CD14-positive monocyte (primary cell): ENCODE measurements around the gene MARCHF3. TPM values are rescaled to one million over a fixed set of nuclear protein-coding genes. Genes with fewer than 3 reads are reported as not detected.

Experiments
- DNase-seq, 3 donors: peaks; one replicate each; pipeline ENCODE4 v3.0.0-alpha.2; 2011 to 2022
- H2AFZ ChIP-seq: 2 replicates; pipeline ENCODE4 v1.6.0; 2012; ENCODE audit warnings: mild to moderate bottlenecking, low read depth, low read length, inconsistent platforms; ENCODE audit not compliant: insufficient read depth, poor library complexity, severe bottlenecking
- H3K27ac ChIP-seq, 2 donors: 1 replicate in 1 of 2; 2 replicates in 1 of 2; pipeline ENCODE4 v1.5.1; 2012 to 2013; ENCODE audit warnings: low read length in 2 of 2, control low read depth in 1 of 2, inconsistent platforms in 1 of 2, low read depth in 1 of 2, mild to moderate bottlenecking in 1 of 2
- H3K27me3 ChIP-seq, 2 donors: one replicate each; pipeline versions ENCODE4 v1.6.0 to v1.6.1; 2011 to 2013; ENCODE audit warnings: low read length in 2 of 2; ENCODE audit not compliant: control insufficient read depth in 2 of 2, insufficient read depth in 2 of 2
- H3K36me3 ChIP-seq, 2 donors: replicated peaks in 1 of 2; 1 replicate in 1 of 2; 2 replicates in 1 of 2; pipeline versions ENCODE4 v1.5.1 to v1.6.1; 2012 to 2013; ENCODE audit warnings: low read length in 2 of 2, control low read depth in 1 of 2, inconsistent platforms in 1 of 2, mild to moderate bottlenecking in 1 of 2; ENCODE audit not compliant: insufficient read depth in 2 of 2, control insufficient read depth in 1 of 2
- H3K4me1 ChIP-seq, 2 donors: 1 replicate in 1 of 2; 2 replicates in 1 of 2; pipeline versions ENCODE4 v1.5.1 to v1.6.1; 2012 to 2013; ENCODE audit warnings: low read length in 2 of 2, control low read depth in 1 of 2, inconsistent platforms in 1 of 2, mild to moderate bottlenecking in 1 of 2, moderate library complexity in 1 of 2; ENCODE audit not compliant: insufficient read depth in 2 of 2, control insufficient read depth in 1 of 2
- H3K4me2 ChIP-seq: replicated peaks from 2 replicates; pipeline ENCODE3; 2012; ENCODE audit warnings: low read length, moderate library complexity, mild to moderate bottlenecking; ENCODE audit not compliant: poor library complexity, severe bottlenecking; ENCODE audit errors: extremely low read depth
- H3K4me3 ChIP-seq, 3 experiments: fragments of 200-600 bp in 1 of 3; sonication (generic) in 1 of 3; replicated peaks in 1 of 3; 1 replicate in 2 of 3; 2 replicates in 1 of 3; pipeline ENCODE4 v1.5.1; 2011 to 2013; ENCODE audit warnings: low read length in 3 of 3, mild to moderate bottlenecking in 3 of 3, control low read depth in 2 of 3, low read depth in 2 of 3, inconsistent platforms in 1 of 3, moderate library complexity in 1 of 3
- H3K79me2 ChIP-seq: 2 replicates; pipeline ENCODE4 v1.6.0; 2012; ENCODE audit warnings: mild to moderate bottlenecking, control low read depth, inconsistent platforms, low read length, moderate library complexity; ENCODE audit not compliant: insufficient read depth
- H3K9ac ChIP-seq: 2 replicates; pipeline ENCODE4 v1.6.0; 2017; ENCODE audit warnings: low read length, mild to moderate bottlenecking; ENCODE audit not compliant: insufficient read depth, poor library complexity, severe bottlenecking
- H3K9me3 ChIP-seq, 2 donors: replicated peaks in 1 of 2; 1 replicate in 1 of 2; 2 replicates in 1 of 2; pipeline versions ENCODE4 v1.5.1 to v1.6.1; 2012 to 2013; ENCODE audit warnings: low read length in 2 of 2, control low read depth in 1 of 2; ENCODE audit not compliant: control insufficient read depth in 1 of 2, insufficient read depth in 1 of 2
- H4K20me1 ChIP-seq: 2 replicates; pipeline ENCODE4 v1.6.0; 2012; ENCODE audit warnings: mild to moderate bottlenecking, low read length, control low read depth, moderate library complexity; ENCODE audit not compliant: insufficient read depth
- H3K27ac Mint-ChIP-seq, 7 donors: one replicate each; pipeline ENCODE4 v1.8.0; 2020; ENCODE audit warnings: mild to moderate bottlenecking in 7 of 7, mixed read lengths in 7 of 7, moderate library complexity in 6 of 7, inconsistent platforms in 2 of 7
- H3K27me3 Mint-ChIP-seq, 3 donors: one replicate each; pipeline ENCODE4 v1.8.0; 2021 to 2022; ENCODE audit warnings: low read depth in 3 of 3, mild to moderate bottlenecking in 3 of 3, mixed read lengths in 3 of 3, moderate library complexity in 3 of 3, inconsistent platforms in 1 of 3
- H3K36me3 Mint-ChIP-seq, 2 donors: one replicate each; pipeline ENCODE4 v1.8.0; 2020; ENCODE audit warnings: mixed read lengths in 2 of 2, inconsistent platforms in 1 of 2, mild to moderate bottlenecking in 1 of 2
- H3K4me1 Mint-ChIP-seq: one replicate; pipeline ENCODE4 v1.8.0; 2020; ENCODE audit warnings: mild to moderate bottlenecking, mixed read lengths
- H3K4me3 Mint-ChIP-seq, 2 donors: one replicate each; pipeline ENCODE4 v1.8.0; 2020; ENCODE audit warnings: mild to moderate bottlenecking in 2 of 2, mixed read lengths in 2 of 2, moderate library complexity in 1 of 2
- H3K9me3 Mint-ChIP-seq, 7 donors: one replicate each; pipeline ENCODE4 v1.8.0; 2020 to 2022; ENCODE audit warnings: mixed read lengths in 7 of 7, mild to moderate bottlenecking in 6 of 7, moderate library complexity in 6 of 7, inconsistent platforms in 2 of 7
- WGBS: methylation state at CpG from one replicate; pipeline ENCODE4 v1.1.5; 2013; ENCODE audit warnings: missing lambda C conversion rate; ENCODE audit not compliant: insufficient coverage; 5-methylcytosine and 5-hydroxymethylcytosine counted together
- intact Hi-C, 2 donors: fragments of 100-400 bp; cut with micrococcal nuclease; formaldehyde crosslinking; loops; one replicate each; pipeline versions ENCODE4 v1.15.0 to v1.15.1; 2023
- polyA plus RNA-seq, 3 donors: library from polyadenylated mRNA; depleted of rRNA in 1 of 3; unstranded in 2 of 3; stranded (reverse) in 1 of 3; fragments of 300-500 nt in 2 of 3; fragments of >200 nt in 1 of 3; fragmentation: Illumina TruSeq in 2 of 3; gene quantifications; 1 replicate in 2 of 3; 2 replicates in 1 of 3; pipeline ENCODE4 v1.2.3, GENCODE V29; 2012 to 2021
- TF ChIP-seq, protein P1 (sequence below): fragments of 200-600 bp; IDR thresholded peaks from one replicate; pipeline ENCODE4 v1.8.0; 2022; ENCODE audit warnings: antibody characterized with exemption, mild to moderate bottlenecking

MARCHF3 gene
- polyA plus RNA-seq, 3 donors = 0.88 to 1.6 (median 0.96) TPM

DNA sequence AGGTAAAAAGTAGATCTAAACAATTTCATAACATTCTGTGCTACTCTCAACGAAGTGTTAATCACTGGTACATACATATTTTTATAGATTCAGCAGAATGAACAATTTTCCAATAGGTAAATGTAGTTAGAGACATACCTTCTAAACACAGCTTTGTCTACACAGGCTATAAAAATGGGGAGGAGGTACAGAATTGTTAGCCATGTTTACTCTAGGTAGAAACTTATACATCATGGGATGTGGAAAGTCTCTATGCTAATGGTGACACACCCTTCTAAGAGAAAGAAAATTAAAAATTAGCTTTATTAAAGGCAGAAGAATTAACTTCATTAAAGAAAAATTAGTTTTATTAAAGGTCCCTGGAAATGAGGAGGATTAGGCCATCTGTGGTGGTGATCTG, 31.2 kb upstream of the MARCHF3 start:
- TF ChIP-seq, protein P1, sequence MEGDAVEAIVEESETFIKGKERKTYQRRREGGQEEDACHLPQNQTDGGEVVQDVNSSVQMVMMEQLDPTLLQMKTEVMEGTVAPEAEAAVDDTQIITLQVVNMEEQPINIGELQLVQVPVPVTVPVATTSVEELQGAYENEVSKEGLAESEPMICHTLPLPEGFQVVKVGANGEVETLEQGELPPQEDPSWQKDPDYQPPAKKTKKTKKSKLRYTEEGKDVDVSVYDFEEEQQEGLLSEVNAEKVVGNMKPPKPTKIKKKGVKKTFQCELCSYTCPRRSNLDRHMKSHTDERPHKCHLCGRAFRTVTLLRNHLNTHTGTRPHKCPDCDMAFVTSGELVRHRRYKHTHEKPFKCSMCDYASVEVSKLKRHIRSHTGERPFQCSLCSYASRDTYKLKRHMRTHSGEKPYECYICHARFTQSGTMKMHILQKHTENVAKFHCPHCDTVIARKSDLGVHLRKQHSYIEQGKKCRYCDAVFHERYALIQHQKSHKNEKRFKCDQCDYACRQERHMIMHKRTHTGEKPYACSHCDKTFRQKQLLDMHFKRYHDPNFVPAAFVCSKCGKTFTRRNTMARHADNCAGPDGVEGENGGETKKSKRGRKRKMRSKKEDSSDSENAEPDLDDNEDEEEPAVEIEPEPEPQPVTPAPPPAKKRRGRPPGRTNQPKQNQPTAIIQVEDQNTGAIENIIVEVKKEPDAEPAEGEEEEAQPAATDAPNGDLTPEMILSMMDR = no peak
- peaks cover 0 to under 1% of the 10 kb centered on the region in 2 donors for H3K36me3 Mint-ChIP-seq
- intact Hi-C loops = no loop called here

DNA sequence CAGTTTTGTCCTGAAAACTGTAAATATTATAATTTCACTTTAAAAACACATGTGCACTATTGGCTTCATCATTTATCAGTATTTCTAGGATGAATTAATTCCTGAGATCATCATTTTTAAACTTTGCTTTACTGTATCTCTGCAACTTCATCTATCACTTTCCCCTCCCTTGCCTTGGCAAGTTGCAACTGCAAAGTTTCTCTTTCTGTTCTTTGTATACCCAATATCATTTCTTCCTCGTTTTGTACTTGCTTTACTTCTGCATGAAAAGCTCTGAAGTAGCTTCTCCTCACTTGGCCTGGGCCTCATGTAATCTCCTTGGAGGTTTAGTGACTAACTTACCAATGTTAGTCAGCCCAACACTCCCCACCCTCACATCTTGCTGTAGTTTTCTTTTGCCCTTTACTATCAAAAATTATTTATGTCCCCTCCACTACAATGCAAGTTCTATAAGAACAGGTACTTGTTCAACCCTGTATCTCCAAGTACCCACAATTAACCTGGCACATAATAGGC, 30.2 kb upstream of the MARCHF3 start:
- no peak for DNase-seq
- Histone ChIP-seq H3K4me2 (no peak overlapping the region), H2AFZ (no peak overlapping the region), H3K9me3 (no peaks in the 10 kb centered on the region), H3K9ac (no peak overlapping the region), H3K4me3 (no peak overlapping the region), H3K79me2 (no peaks in the 10 kb centered on the region), H3K27ac (no peak overlapping the region), H4K20me1 (no peaks in the 10 kb centered on the region), H3K27me3 (no peaks in the 10 kb centered on the region), H3K4me1 (peaks cover 3 to 7% of the 10 kb centered on the region in 2 donors), H3K36me3 (peaks cover 0 to 3% of the 10 kb centered on the region in 2 donors)
- WGBS = 0% methylated on average over 1 of the region's 1 CpG
- TF ChIP-seq, protein P1 = no peak
- Mint-ChIP-seq H3K4me1 (peaks cover 17% of the 10 kb centered on the region), H3K27me3 (no peaks in the 10 kb centered on the region), H3K4me3 (no peak overlapping the region), H3K27ac (peak overlapping the region in 1 of 7 donors; percentile 19), H3K9me3 (peaks cover 0 to 7% (median 0%) of the 10 kb centered on the region in 7 donors), H3K36me3 (peaks cover 0 to 5% of the 10 kb centered on the region in 2 donors)
- intact Hi-C loops = loop anchor here in 1 of 2 donors (1.0 kb wide), 1 partner anchor 26 kb away; no protein-coding TSS in a partner anchor

More for the DNA sequence above, 31.2 kb upstream of the MARCHF3 start:
- Mint-ChIP-seq H3K27me3 (no peaks in the 10 kb centered on the region), H3K4me3 (no peak overlapping the region), H3K27ac (no peak overlapping the region), H3K9me3 (no peaks in the 10 kb centered on the region), H3K4me1 (peaks cover 8% of the 10 kb centered on the region)
- Histone ChIP-seq H4K20me1 (no peaks in the 10 kb centered on the region), H3K36me3 (peaks cover 0 to 3% of the 10 kb centered on the region in 2 donors), H3K79me2 (no peaks in the 10 kb centered on the region), H3K4me2 (no peak overlapping the region), H3K4me3 (no peak overlapping the region), H3K27me3 (no peaks in the 10 kb centered on the region), H3K27ac (no peak overlapping the region), H3K4me1 (peaks cover 0 to 3% of the 10 kb centered on the region in 2 donors), H3K9ac (no peak overlapping the region), H2AFZ (no peak overlapping the region), H3K9me3 (no peaks in the 10 kb centered on the region)
- DNase-seq = no peak
- no CpG with 5 or more reads among the region's 1 CpG for WGBS
